ENCODE data around the gene QRICH1.

GRCh38 chr3:49034650-49035049 is 59.2 kb downstream of the QRICH1 start:
- TF ChIP-seq NFIC (IDR thresholded peaks at IDR 0.05) (no peak), MAX (IDR thresholded peaks at IDR 0.05) (no peak), CREB1 (IDR thresholded peaks at IDR 0.05; ENCODE audit: low read depth) (no peak), EP300 (IDR thresholded peaks at IDR 0.05; ENCODE audit: borderline replicate concordance) (no peak), RAD21 (IDR thresholded peaks at IDR 0.05; ENCODE audit: low read depth) (no peak), EGR1 (IDR thresholded peaks at IDR 0.05) (no peak), TEAD4 (IDR thresholded peaks at IDR 0.05) (no peak), TAF1 (IDR thresholded peaks at IDR 0.05; ENCODE audit: low read depth) (no peak)

Data from Ishikawa (cell line).